ENCODE measurements around the gene LPAR5. TPM values are rescaled to one million over a fixed set of nuclear protein-coding genes. Genes with fewer than 3 reads are reported as not detected.

The LPAR5 gene
- total and polyA plus RNA-seq, 2 of the 13 experiments (the other 11 are each of a cell fraction or from before 2014, with no cell fraction given), result 0.09 to 0.32 TPM

DNA sequence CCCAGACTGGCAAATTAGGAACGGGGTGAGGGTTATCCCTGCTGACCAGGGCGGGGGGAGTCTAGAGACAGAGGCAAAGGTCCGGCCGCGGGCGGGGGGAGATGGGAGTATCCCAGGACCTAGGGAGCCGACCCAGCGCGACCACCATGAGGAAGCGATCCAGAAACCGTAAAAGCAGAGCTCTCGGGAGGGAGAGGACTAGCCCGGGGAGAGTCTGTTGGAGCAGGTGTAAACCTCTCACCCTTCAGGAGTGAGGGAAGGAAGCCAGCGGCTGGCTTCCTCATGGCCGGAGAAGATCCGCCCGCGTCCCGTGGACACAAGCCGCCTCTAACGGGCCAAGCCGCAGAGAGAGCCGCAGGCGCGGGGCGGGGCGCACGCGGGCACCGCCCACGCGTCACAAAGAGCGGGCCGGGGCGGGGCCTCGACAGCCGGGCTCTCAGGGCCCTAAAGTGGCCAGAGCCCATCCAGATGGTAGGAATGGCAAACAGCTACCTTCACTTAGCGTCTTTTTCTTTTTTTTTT lies 11.4 kb upstream of the LPAR5 start, which contains the start of gene ACRBP (continued):
- no peak for TF ChIP-seq YY1 (IDR thresholded peaks at IDR 0.05; ENCODE audit: insufficient read depth, insufficient replicate concordance, low read depth, low read length)
- TF ChIP-seq LCORL (IDR thresholded peaks at IDR 0.05), result no peak
- TF ChIP-seq LCORL (CRISPR knock-in tag; IDR thresholded peaks at IDR 0.05), result no peak
- TF ChIP-seq, protein P1, sequence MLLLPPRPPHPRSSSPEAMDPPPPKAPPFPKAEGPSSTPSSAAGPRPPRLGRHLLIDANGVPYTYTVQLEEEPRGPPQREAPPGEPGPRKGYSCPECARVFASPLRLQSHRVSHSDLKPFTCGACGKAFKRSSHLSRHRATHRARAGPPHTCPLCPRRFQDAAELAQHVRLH (CRISPR knock-in tag; IDR thresholded peaks at IDR 0.05; ENCODE audit: borderline replicate concordance, low read depth), result no peak
- TF ChIP-seq ZNF496 (CRISPR knock-in tag; IDR thresholded peaks at IDR 0.05; ENCODE audit: insufficient replicate concordance), result no peak
- TF ChIP-seq HOXA3 (CRISPR knock-in tag; IDR thresholded peaks at IDR 0.05), result no peak
- no peak for TF ChIP-seq ZNF451 (CRISPR knock-in tag; IDR thresholded peaks at IDR 0.05)
- TF ChIP-seq PRDM15 (CRISPR knock-in tag; IDR thresholded peaks at IDR 0.05), result no peak
- no peak for TF ChIP-seq NFRKB (IDR thresholded peaks at IDR 0.05)

Measured in HepG2 (cell line).